Neural progenitor cell (in vitro differentiated cells): ENCODE data around the gene PCSK6.

Experiments
- EZH2 ChIP-seq: fragments of 200-600 bp; sonication (generic); IDR thresholded peaks from 2 replicates; pipeline ENCODE4 v1.6.1; 2017; ENCODE audit warnings: antibody characterized with exemption, mild to moderate bottlenecking, moderate library complexity
- TF ChIP-seq, protein P1 (sequence below): fragments of 200-600 bp; sonication (generic); IDR thresholded peaks from 2 replicates; pipeline ENCODE4 v1.5.1; 2017; ENCODE audit warnings: antibody characterized with exemption, mild to moderate bottlenecking

DNA sequence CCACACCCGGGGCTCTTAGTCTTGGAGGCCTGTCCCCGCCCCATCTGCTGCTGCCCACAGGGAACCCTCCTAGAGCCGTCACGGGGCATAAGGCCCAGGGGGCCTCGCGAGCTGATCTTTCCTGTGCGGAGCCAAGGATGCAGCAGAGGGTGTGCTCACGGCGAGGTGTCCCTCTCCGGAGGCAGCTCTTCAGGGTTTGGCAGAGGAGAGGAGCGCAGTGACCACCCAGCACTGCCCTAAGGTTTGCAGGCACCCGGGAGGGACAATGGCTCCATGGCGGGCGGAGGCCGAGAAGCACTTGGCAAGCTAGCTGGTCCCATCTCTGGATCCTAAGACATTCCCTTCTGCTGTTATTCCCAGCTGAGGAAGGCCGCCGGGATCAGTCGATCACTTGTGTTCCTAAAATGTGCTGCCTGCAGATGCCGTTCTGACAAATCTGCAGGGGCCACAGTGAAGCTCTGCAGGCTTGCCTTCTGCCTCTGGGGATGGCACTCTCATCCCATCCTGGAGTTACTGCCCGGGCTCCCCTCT, 47.4 kb upstream of the PCSK6 start:
- no peak for TF ChIP-seq EZH2
- TF ChIP-seq, protein P1, sequence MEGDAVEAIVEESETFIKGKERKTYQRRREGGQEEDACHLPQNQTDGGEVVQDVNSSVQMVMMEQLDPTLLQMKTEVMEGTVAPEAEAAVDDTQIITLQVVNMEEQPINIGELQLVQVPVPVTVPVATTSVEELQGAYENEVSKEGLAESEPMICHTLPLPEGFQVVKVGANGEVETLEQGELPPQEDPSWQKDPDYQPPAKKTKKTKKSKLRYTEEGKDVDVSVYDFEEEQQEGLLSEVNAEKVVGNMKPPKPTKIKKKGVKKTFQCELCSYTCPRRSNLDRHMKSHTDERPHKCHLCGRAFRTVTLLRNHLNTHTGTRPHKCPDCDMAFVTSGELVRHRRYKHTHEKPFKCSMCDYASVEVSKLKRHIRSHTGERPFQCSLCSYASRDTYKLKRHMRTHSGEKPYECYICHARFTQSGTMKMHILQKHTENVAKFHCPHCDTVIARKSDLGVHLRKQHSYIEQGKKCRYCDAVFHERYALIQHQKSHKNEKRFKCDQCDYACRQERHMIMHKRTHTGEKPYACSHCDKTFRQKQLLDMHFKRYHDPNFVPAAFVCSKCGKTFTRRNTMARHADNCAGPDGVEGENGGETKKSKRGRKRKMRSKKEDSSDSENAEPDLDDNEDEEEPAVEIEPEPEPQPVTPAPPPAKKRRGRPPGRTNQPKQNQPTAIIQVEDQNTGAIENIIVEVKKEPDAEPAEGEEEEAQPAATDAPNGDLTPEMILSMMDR, result no peak
